Measurements from ENCODE around the gene TNNC1. TPM values are rescaled to one million over a fixed set of nuclear protein-coding genes. Genes with fewer than 3 reads are reported as not detected.

The TNNC1 gene
- polyA plus RNA-seq, 2 donors, result 1.3 to 2.0 TPM

DNA sequence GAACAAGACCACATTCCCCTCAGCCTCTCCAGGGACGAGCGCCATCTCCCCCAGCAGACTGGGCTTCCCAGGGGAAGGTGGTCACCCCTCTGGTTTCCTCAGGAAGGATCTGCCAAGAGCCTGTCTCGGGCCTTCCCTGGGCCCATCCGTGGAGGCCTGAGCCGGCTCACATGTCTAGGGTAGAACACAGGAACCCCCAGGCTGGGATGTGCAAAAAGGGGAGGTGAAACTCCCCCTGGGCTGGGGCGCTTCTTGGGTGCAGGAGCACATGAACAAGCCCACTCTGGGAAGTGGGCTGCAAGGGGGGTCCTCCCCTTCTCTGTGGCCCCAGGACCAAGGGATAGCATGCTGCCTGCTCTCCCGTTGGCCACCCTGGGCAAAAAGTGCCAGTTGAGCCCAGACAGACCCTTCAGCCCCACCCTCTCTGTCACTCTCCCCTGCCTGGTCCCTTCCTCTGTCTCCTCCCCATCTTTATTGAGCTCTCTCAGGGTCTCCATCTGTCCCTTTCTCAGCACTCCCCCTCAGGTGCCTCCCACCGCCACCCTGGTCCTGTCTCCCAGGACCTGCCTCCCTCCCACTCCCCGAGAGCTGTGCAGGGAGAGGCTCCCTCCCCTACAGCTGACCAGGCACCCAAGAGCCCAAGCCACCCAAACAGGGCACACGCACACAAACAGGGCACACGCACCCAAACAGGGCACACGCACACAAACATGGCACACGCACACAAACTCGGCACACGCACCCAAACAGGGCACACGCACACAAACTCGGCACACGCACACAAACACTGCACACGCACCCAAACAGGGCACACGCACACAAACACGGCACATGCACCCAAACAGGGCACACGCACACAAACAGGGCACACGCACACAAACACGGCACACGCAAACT lies 9.8 kb downstream of the TNNC1 start:
- WGBS, 2 donors, result 88 to 91% methylated on average over 25 of the region's 25 CpGs
- H3K27ac ChIP-seq (ENCODE audit: low read depth in 2 of 2, low read length in 1 of 2), result no peak overlapping the region
- H3K9me3 ChIP-seq (ENCODE audit: control insufficient read depth in 2 of 2, insufficient read depth in 1 of 2, low read depth in 1 of 2, low read length in 1 of 2), result no peaks in the 10 kb centered on the region
- H3K4me3 ChIP-seq (ENCODE audit: low read depth in 1 of 2, low read length in 2 of 2), result no peak overlapping the region
- no peaks in the 10 kb centered on the region for H3K27me3 ChIP-seq (ENCODE audit: control insufficient read depth in 1 of 2, insufficient read depth in 2 of 2, low read length in 2 of 2)
- peaks cover 2 to 9% of the 10 kb centered on the region in 2 donors for H3K4me1 ChIP-seq (ENCODE audit: control insufficient read depth in 2 of 2, insufficient read depth in 2 of 2, low read length in 1 of 2)
- H3K36me3 ChIP-seq (ENCODE audit: control insufficient read depth in 2 of 2, insufficient read depth in 2 of 2, low read length in 1 of 2), result no peaks in the 10 kb centered on the region

- Histone ChIP-seq H3K4me3 (ENCODE audit: low read depth in 1 of 2, low read length in 2 of 2) (no peak overlapping the region), H3K27me3 (ENCODE audit: control insufficient read depth in 1 of 2, insufficient read depth in 2 of 2, low read length in 2 of 2) (no peaks in the 10 kb centered on the region), H3K4me1 (ENCODE audit: control insufficient read depth in 2 of 2, insufficient read depth in 2 of 2, low read length in 1 of 2) (peaks cover 2 to 9% of the 10 kb centered on the region in 2 donors), H3K9me3 (ENCODE audit: control insufficient read depth in 2 of 2, insufficient read depth in 1 of 2, low read depth in 1 of 2, low read length in 1 of 2) (no peaks in the 10 kb centered on the region), H3K36me3 (ENCODE audit: control insufficient read depth in 2 of 2, insufficient read depth in 2 of 2, low read length in 1 of 2) (no peaks in the 10 kb centered on the region), H3K27ac (ENCODE audit: low read depth in 2 of 2, low read length in 1 of 2) (no peak overlapping the region)
- WGBS, 2 donors, result 92 to 95% methylated on average over 8 of the region's 8 CpGs
Measured at GRCh38 chr3:52443268-52443610, 10.6 kb downstream of the TNNC1 start.

- H3K9me3 ChIP-seq (ENCODE audit: control insufficient read depth in 2 of 2, insufficient read depth in 1 of 2, low read depth in 1 of 2, low read length in 1 of 2), result no peaks in the 10 kb centered on the region
- H3K36me3 ChIP-seq (ENCODE audit: control insufficient read depth in 2 of 2, insufficient read depth in 2 of 2, low read length in 1 of 2), result no peaks in the 10 kb centered on the region
- no peak overlapping the region for H3K27ac ChIP-seq (ENCODE audit: low read depth in 2 of 2, low read length in 1 of 2)
- H3K27me3 ChIP-seq (ENCODE audit: control insufficient read depth in 1 of 2, insufficient read depth in 2 of 2, low read length in 2 of 2), result no peaks in the 10 kb centered on the region
- WGBS, 2 donors, result 91 to 93% methylated on average over 16 of the region's 16 CpGs
- peaks cover 2 to 15% of the 10 kb centered on the region in 2 donors for H3K4me1 ChIP-seq (ENCODE audit: control insufficient read depth in 2 of 2, insufficient read depth in 2 of 2, low read length in 1 of 2)
- H3K4me3 ChIP-seq (ENCODE audit: low read depth in 1 of 2, low read length in 2 of 2), result no peak overlapping the region
Measured at GRCh38 chr3:52442409-52443267, 11.2 kb downstream of the TNNC1 start.

DNA sequence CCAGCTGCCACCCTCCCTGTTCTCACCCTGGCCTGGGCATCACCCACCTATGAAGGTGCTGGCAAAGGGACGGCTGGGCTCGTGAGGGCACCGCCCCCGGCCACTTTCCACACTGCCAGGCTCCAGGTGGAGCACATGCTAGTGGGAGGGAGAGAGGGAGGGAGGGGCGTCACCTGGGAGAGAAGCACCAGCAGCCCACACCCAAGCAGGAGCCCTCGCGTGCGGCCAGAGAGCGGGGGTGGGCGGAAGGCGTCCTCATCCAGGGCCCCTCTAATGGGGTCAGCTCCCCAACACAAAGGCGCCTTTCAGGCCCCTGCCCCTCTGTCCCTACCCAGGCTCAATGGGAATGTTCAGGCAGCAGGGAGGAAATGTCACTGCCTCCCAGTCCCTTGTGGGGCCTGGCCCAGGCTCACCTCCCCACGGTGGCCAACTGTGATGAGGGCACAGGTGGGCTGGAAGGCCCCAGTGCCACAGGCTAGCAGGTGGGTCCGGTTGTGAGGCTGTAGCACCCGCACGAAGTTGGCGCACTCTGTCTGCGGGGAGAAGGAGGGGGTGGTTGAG lies 12.0 kb downstream of the TNNC1 start:
- no peaks in the 10 kb centered on the region for H3K36me3 ChIP-seq (ENCODE audit: control insufficient read depth in 2 of 2, insufficient read depth in 2 of 2, low read length in 1 of 2)
- WGBS, 2 donors, result 87 to 91% methylated on average over 18 of the region's 18 CpGs
- no peaks in the 10 kb centered on the region for H3K9me3 ChIP-seq (ENCODE audit: control insufficient read depth in 2 of 2, insufficient read depth in 1 of 2, low read depth in 1 of 2, low read length in 1 of 2)
- H3K4me3 ChIP-seq (ENCODE audit: low read depth in 1 of 2, low read length in 2 of 2), result no peak overlapping the region
- no peaks in the 10 kb centered on the region for H3K27me3 ChIP-seq (ENCODE audit: control insufficient read depth in 1 of 2, insufficient read depth in 2 of 2, low read length in 2 of 2)
- peaks cover 2 to 18% of the 10 kb centered on the region in 2 donors for H3K4me1 ChIP-seq (ENCODE audit: control insufficient read depth in 2 of 2, insufficient read depth in 2 of 2, low read length in 1 of 2)
- no peak overlapping the region for H3K27ac ChIP-seq (ENCODE audit: low read depth in 2 of 2, low read length in 1 of 2)

DNA sequence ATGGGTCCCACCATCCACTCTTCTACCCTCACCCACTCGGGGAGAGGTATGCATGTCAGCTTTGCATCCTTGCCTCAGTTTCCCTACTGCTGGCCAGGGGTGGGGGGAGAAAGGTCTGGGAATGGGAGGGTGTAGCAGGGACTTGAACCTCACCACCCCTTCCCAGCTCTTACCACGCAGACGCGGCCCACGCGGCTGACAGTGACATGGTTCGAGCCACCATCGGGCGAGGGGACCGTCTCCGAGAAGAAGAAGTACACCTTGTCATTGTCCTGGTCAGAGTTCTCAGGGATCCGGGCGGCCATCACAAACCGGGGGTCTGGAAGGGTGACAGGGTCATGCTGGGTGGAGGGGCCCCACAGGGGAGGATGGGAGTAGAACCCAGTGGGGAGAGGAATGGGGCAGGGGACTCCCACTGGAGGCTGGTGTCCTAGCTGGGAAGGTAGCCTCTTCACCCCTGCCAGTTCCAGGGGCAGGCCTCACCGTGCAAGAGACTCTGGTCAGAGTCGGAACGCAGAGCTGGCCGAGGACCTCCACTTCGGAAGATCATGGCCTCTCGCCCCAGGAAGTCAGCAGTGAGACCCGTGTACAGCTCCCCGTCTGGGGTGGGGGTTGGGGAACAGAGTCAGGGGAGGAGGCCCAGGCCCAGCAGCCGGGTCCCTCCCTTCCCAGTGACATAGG lies 12.6 kb downstream of the TNNC1 start:
- H3K4me1 ChIP-seq (ENCODE audit: control insufficient read depth in 2 of 2, insufficient read depth in 2 of 2, low read length in 1 of 2), result peaks cover 2 to 18% of the 10 kb centered on the region in 2 donors
- H3K27me3 ChIP-seq (ENCODE audit: control insufficient read depth in 1 of 2, insufficient read depth in 2 of 2, low read length in 2 of 2), result no peaks in the 10 kb centered on the region
- H3K9me3 ChIP-seq (ENCODE audit: control insufficient read depth in 2 of 2, insufficient read depth in 1 of 2, low read depth in 1 of 2, low read length in 1 of 2), result no peaks in the 10 kb centered on the region
- H3K4me3 ChIP-seq (ENCODE audit: low read depth in 1 of 2, low read length in 2 of 2), result no peak overlapping the region
- WGBS, 2 donors, result 91% methylated on average over 23 of the region's 23 CpGs
- no peaks in the 10 kb centered on the region for H3K36me3 ChIP-seq (ENCODE audit: control insufficient read depth in 2 of 2, insufficient read depth in 2 of 2, low read length in 1 of 2)
- H3K27ac ChIP-seq (ENCODE audit: low read depth in 2 of 2, low read length in 1 of 2), result no peak overlapping the region

- Histone ChIP-seq H3K27ac (ENCODE audit: low read depth in 2 of 2, low read length in 1 of 2) (no peak overlapping the region), H3K27me3 (ENCODE audit: control insufficient read depth in 1 of 2, insufficient read depth in 2 of 2, low read length in 2 of 2) (no peaks in the 10 kb centered on the region), H3K4me3 (ENCODE audit: low read depth in 1 of 2, low read length in 2 of 2) (no peak overlapping the region), H3K36me3 (ENCODE audit: control insufficient read depth in 2 of 2, insufficient read depth in 2 of 2, low read length in 1 of 2) (no peaks in the 10 kb centered on the region), H3K4me1 (ENCODE audit: control insufficient read depth in 2 of 2, insufficient read depth in 2 of 2, low read length in 1 of 2) (peaks cover 2 to 18% of the 10 kb centered on the region in 2 donors), H3K9me3 (ENCODE audit: control insufficient read depth in 2 of 2, insufficient read depth in 1 of 2, low read depth in 1 of 2, low read length in 1 of 2) (no peaks in the 10 kb centered on the region)
- WGBS, 2 donors, result 91 to 93% methylated on average over 14 of the region's 14 CpGs
Measured at GRCh38 chr3:52440671-52441070, 13.2 kb downstream of the TNNC1 start.

DNA sequence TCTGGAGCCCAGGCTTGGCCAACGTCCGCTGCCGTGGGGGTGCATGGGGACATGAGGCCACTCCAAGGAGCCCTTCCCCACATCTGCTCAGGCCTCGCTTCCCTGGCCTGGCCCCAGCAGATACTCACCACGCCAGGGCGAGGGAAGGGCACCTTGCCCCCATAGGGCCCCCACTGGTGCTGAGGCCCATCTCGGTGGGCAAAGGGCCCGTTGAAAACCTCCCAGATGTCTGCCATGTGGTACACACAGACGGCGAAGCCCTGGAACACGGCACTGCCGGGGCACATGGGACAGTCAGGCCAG lies 13.6 kb downstream of the TNNC1 start:
- H3K4me3 ChIP-seq (ENCODE audit: low read depth in 1 of 2, low read length in 2 of 2), result no peak overlapping the region
- no peak overlapping the region for H3K27ac ChIP-seq (ENCODE audit: low read depth in 2 of 2, low read length in 1 of 2)
- H3K27me3 ChIP-seq (ENCODE audit: control insufficient read depth in 1 of 2, insufficient read depth in 2 of 2, low read length in 2 of 2), result no peaks in the 10 kb centered on the region
- H3K36me3 ChIP-seq (ENCODE audit: control insufficient read depth in 2 of 2, insufficient read depth in 2 of 2, low read length in 1 of 2), result no peaks in the 10 kb centered on the region
- H3K4me1 ChIP-seq (ENCODE audit: control insufficient read depth in 2 of 2, insufficient read depth in 2 of 2, low read length in 1 of 2), result peaks cover 2 to 18% of the 10 kb centered on the region in 2 donors
- no peaks in the 10 kb centered on the region for H3K9me3 ChIP-seq (ENCODE audit: control insufficient read depth in 2 of 2, insufficient read depth in 1 of 2, low read depth in 1 of 2, low read length in 1 of 2)
- 93 to 95% methylated on average over 12 of the region's 12 CpGs for WGBS, 2 donors

GRCh38 chr3:52439426-52440248 lies 14.2 kb downstream of the TNNC1 start:
- Histone ChIP-seq H3K4me1 (ENCODE audit: control insufficient read depth in 2 of 2, insufficient read depth in 2 of 2, low read length in 1 of 2) (peaks cover under 1 to 13% of the 10 kb centered on the region in 2 donors), H3K36me3 (ENCODE audit: control insufficient read depth in 2 of 2, insufficient read depth in 2 of 2, low read length in 1 of 2) (no peaks in the 10 kb centered on the region), H3K4me3 (ENCODE audit: low read depth in 1 of 2, low read length in 2 of 2) (no peak overlapping the region), H3K27ac (ENCODE audit: low read depth in 2 of 2, low read length in 1 of 2) (no peak overlapping the region), H3K9me3 (ENCODE audit: control insufficient read depth in 2 of 2, insufficient read depth in 1 of 2, low read depth in 1 of 2, low read length in 1 of 2) (no peaks in the 10 kb centered on the region), H3K27me3 (ENCODE audit: control insufficient read depth in 1 of 2, insufficient read depth in 2 of 2, low read length in 2 of 2) (no peaks in the 10 kb centered on the region)
- WGBS, 2 donors, result 88 to 95% methylated on average over 16 of the region's 16 CpGs

All from esophagus (tissue), 2 donors.